Subcutaneous abdominal adipose tissue (tissue), 5 donors: Measurements from ENCODE around the gene CDC37.

Source experiments
- H3K27ac ChIP-seq: one replicate; pipeline ENCODE4 v1.7.0; 2013; ENCODE audit warnings: low read depth, mild to moderate bottlenecking, inconsistent platforms, low read length, moderate library complexity
- H3K27me3 ChIP-seq, 5 donors: one replicate each; pipeline ENCODE4 v1.7.0; 2013; ENCODE audit warnings: low read length in 5 of 5, inconsistent platforms in 1 of 5; ENCODE audit not compliant: control insufficient read depth in 5 of 5, insufficient read depth in 4 of 5
- H3K36me3 ChIP-seq, 5 donors: one replicate each; pipeline ENCODE4 v1.7.0; 2013; ENCODE audit warnings: low read length in 5 of 5; ENCODE audit not compliant: control insufficient read depth in 5 of 5, insufficient read depth in 5 of 5
- H3K4me1 ChIP-seq, 5 donors: one replicate each; pipeline ENCODE4 v1.7.0; 2013; ENCODE audit warnings: low read length in 5 of 5, mild to moderate bottlenecking in 3 of 5, moderate library complexity in 1 of 5; ENCODE audit not compliant: control insufficient read depth in 5 of 5, insufficient read depth in 5 of 5
- H3K4me3 ChIP-seq, 5 donors: one replicate each; pipeline ENCODE4 v1.7.0; 2013; ENCODE audit warnings: low read length in 5 of 5, low read depth in 1 of 5
- H3K9ac ChIP-seq, 5 donors: one replicate each; pipeline ENCODE4 v1.7.0; 2013; ENCODE audit warnings: low read length in 5 of 5, mild to moderate bottlenecking in 4 of 5, moderate library complexity in 3 of 5
- H3K9me3 ChIP-seq, 5 donors: one replicate each; pipeline ENCODE4 v1.7.0; 2013; ENCODE audit warnings: low read length in 5 of 5; ENCODE audit not compliant: control insufficient read depth in 5 of 5
- donor health status: healthy.
- donor health status: healthy.
- donor health status: healthy.
- donor health status: healthy.
- donor health status: healthy.

Gene CDC37

DNA sequence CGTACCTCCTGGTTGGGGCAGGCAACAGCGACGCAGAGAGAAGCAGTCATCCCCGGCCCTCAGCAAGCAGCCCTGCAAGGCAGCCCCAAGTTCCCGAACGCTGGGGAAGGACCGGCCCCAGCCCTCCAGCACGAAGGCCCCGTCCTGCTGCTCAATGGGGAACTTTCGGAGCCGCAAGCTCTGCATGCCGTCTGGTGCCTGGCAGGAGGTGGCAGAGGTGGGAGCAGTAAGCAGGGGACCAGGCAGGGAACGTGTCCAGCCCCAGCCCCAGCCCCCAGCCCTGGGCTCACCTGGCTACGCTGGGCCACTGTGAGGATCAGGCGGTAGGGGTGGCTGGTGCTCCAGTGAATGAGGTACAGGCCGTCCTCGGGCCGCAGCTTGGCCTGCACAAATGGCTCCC, 41.1 kb downstream of the CDC37 start:
- no peak overlapping the region for H3K27ac ChIP-seq
- H3K9ac ChIP-seq: no peak overlapping the region
- no peak overlapping the region for H3K4me3 ChIP-seq
- H3K36me3 ChIP-seq: peaks cover 0 to 95% (median 82%) of the 10 kb centered on the region in 5 donors
- no peaks in the 10 kb centered on the region for H3K4me1 ChIP-seq
- no peaks in the 10 kb centered on the region for H3K27me3 ChIP-seq
- no peaks in the 10 kb centered on the region for H3K9me3 ChIP-seq

DNA sequence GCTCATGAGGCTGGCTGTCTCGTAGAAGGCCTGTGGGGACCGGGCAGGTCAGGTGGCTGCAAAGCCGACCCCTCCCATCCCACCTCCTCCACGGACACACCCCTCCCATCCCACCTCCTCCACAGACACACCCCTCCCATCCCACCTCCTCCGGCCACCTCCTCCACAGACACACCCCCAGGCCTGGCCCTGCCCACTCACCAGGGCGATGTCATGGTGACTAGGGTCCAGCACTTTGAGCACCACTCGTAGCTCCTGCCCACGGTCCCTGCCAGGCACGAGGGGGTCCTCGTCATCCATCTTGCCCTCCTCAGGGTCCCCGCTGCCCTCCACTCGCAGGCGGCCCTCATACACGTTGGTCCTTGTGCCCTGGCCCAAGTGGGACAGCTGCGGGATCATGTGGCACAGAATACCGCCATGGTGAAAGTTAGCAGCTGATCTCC, 41.8 kb downstream of the CDC37 start:
- no peaks in the 10 kb centered on the region for H3K9me3 ChIP-seq
- no peaks in the 10 kb centered on the region for H3K4me1 ChIP-seq
- H3K27ac ChIP-seq: no peak overlapping the region
- H3K9ac ChIP-seq: no peak overlapping the region
- no peak overlapping the region for H3K4me3 ChIP-seq
- H3K27me3 ChIP-seq: no peaks in the 10 kb centered on the region
- peaks cover 0 to 95% (median 81%) of the 10 kb centered on the region in 5 donors for H3K36me3 ChIP-seq

DNA sequence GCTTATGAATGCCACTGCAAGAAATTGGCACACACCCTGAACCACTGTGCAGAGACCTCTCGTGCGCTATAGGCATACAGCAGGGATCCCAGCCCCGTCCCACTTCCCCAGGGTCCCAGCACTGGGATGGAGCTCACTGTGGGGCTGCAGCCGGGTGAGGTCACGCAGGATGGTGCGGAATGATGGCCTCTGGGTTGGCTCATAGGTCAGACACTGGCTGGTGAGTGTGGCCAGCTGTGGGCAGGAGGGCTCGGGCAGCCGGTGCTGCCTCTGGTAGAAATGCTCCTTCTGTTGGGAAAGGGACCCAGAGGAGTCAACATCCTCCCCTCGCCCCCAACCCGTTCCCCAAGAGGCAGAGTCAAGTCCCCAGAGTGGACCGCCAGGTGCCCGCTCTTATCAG, 46.9 kb downstream of the CDC37 start:
- peaks cover 0 to 84% (median 53%) of the 10 kb centered on the region in 5 donors for H3K36me3 ChIP-seq

DNA sequence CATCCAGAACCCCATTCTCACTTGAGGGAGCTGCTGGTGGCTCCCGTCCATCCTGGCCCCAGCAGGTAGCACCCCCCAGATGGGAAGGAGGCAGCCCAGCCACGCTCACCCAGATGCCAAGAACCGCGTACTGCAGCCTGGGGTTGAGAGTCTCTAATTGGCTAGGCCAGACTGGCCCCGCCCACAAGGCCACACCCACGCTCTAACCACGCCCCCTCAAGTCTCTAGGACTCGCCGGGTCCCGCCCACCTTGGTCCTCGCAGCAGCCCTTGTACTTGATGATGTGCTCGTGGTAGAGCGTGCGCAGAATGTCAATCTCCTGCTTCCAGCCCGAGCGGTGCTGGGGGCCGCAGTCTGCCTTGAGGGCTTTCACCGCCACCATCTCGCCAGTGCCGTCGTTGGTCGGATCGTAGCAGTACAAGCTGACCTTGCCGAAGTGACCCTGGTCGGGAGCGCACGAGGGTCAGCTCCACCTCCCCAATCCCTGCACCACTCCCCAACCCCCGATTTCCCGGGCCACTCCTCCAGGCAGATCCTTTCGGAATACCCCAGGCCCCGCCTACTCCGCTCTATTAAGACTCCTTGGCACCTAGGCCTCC, 49.5 kb downstream of the CDC37 start:
- Histone ChIP-seq H3K9me3 (no peaks in the 10 kb centered on the region), H3K9ac (no peak overlapping the region), H3K36me3 (peaks cover 0 to 79% (median 49%) of the 10 kb centered on the region in 5 donors), H3K4me3 (peak overlapping the region in 2 of 5 donors; percentile 36 to 52), H3K27me3 (no peaks in the 10 kb centered on the region), H3K27ac (no peak overlapping the region), H3K4me1 (peaks cover 0 to 16% (median 13%) of the 10 kb centered on the region in 5 donors)

More for the DNA sequence above, 46.9 kb downstream of the CDC37 start:
- no peak overlapping the region for H3K4me3 ChIP-seq
- H3K9ac ChIP-seq: no peak overlapping the region
- no peak overlapping the region for H3K27ac ChIP-seq
- H3K9me3 ChIP-seq: no peaks in the 10 kb centered on the region
- peaks cover 0 to 16% (median 13%) of the 10 kb centered on the region in 5 donors for H3K4me1 ChIP-seq
- H3K27me3 ChIP-seq: no peaks in the 10 kb centered on the region

DNA sequence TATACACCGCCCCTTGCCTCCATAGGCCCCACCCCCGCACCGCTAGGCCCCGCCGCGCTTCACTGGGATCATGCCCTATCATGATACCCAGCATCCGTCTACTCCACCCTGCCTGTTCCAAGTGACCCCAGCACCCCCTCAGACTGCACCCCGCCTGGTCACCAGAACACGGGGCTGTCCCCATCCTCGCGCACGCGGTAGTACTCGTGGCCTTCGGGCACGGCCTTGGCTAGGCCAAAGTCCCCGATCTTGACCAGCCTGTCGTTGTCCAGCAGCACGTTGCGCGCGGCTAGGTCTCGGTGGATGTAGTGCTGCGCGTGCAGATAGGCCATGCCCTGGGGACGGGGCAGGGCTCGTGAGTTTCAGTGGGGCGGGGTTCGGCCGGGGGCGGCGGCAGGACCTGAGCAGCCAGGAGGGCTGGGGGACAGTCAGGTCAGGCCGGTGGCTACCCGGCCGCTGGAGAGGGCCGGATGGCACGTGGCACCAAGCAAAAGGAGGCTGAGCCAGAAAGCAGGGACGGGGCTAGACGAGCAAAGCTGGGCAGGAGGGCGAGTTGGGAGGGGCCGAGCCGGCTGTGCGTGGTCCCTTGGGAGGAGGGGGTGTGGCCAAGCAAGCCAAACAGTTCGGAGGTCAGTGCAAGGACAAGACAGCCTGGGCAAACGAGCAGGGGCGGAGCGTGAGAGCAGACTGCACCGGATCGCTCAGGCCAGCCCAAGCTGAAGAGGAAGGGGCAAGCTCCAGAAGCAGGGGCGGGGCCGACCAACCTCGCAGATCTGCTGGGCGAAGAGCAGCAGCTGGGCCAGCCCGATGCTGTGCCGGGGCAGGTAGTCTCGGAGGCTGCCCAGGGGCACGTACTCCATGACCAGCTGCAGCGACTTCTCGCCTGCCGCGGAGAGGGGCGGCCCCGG, 50.3 kb downstream of the CDC37 start:
- H3K9ac ChIP-seq: peak overlapping the region in 1 of 5 donors; percentile 41
- H3K27ac ChIP-seq: peak overlapping the region; percentile 35
- peaks cover 0 to 16% (median 13%) of the 10 kb centered on the region in 5 donors for H3K4me1 ChIP-seq
- peaks cover 0 to 71% (median 44%) of the 10 kb centered on the region in 5 donors for H3K36me3 ChIP-seq
- H3K27me3 ChIP-seq: no peaks in the 10 kb centered on the region
- no peaks in the 10 kb centered on the region for H3K9me3 ChIP-seq
- peak overlapping the region in 4 of 5 donors; percentile 35 to 52 (median 36) for H3K4me3 ChIP-seq

DNA sequence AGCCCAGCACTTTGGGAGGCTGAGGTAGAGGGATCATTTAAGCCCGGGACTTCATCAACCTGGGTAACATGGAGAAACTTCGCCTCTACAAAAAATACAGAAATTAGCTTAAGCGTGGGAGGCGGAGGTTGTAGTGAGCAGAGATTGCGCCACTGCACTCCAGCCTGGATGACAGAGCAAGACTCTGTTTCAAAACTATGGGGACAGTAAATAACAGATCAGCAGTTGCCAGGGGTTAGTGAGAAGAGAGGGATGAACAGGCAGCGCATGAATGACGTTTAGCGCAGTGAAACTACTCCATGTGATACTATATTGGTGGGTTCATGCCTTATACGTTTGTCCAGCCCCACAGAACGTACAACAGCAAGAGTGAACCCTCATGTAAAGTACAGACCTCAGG, 56.8 kb downstream of the CDC37 start:
- H3K4me3 ChIP-seq: peak overlapping the region in 1 of 5 donors; percentile 13
- peaks cover 0 to 18% (median 10%) of the 10 kb centered on the region in 5 donors for H3K36me3 ChIP-seq
- H3K9ac ChIP-seq: no peak overlapping the region
- peaks cover 0 to 10% (median 8%) of the 10 kb centered on the region in 5 donors for H3K4me1 ChIP-seq
- H3K27me3 ChIP-seq: no peaks in the 10 kb centered on the region
- H3K9me3 ChIP-seq: no peaks in the 10 kb centered on the region
- no peak overlapping the region for H3K27ac ChIP-seq

DNA sequence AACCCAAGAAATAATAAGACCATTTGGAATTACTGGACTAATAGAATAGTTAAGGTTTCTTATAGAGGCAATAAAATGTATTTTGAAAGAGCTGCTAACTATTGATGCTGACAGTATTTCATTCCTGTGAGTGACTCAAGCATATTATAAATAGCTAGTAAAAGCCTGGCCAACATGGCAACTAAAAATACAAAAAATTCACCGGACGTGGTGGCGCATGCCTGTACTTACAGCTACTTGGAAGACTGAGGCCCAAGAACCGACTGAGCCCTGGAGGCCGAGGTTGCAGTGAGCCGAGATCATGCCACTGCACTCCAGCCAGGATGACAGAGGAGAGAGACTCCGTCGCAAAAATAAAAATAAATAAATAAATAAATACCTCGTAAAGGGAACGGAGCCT, 58.6 kb downstream of the CDC37 start:
- Histone ChIP-seq H3K36me3 (peaks cover 0 to 2% (median 0%) of the 10 kb centered on the region in 5 donors), H3K9ac (no peak overlapping the region), H3K4me3 (no peak overlapping the region), H3K4me1 (peaks cover 0 to 11% (median 8%) of the 10 kb centered on the region in 5 donors), H3K9me3 (no peaks in the 10 kb centered on the region), H3K27me3 (no peaks in the 10 kb centered on the region), H3K27ac (no peak overlapping the region)

DNA sequence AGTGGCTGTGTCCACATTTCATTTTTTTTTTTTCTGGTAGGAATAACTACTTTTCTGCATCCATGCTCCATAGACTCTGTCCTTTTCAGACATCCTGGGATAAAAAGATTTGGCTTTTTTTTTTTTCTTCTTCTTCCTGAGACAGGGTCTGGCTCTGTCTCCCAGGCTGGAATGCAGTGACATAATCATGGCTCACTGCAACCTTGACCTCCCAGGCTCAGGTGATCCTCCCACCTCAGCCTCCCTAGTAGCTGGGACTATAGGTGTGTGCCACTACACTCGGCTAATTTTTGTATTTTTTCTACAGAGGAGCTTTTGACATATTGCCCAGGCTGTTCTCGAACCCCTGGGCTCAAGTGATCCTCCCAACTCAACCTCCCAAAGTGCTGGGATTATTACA, 59.8 kb downstream of the CDC37 start:
- no peaks in the 10 kb centered on the region for H3K27me3 ChIP-seq

More for the DNA sequence above, 59.8 kb downstream of the CDC37 start:
- Histone ChIP-seq H3K9me3 (no peaks in the 10 kb centered on the region), H3K4me1 (peaks cover 0 to 16% (median 8%) of the 10 kb centered on the region in 5 donors), H3K4me3 (no peak overlapping the region), H3K36me3 (no peaks in the 10 kb centered on the region), H3K9ac (no peak overlapping the region), H3K27ac (no peak overlapping the region)
